K562 (cell line): ENCODE results near the gene DLST. TPM values are rescaled to one million over a fixed set of nuclear protein-coding genes. Genes with fewer than 3 reads are reported as not detected.

Experiments
- ATAC-seq: fragments of 200-7000 bp; cut with Tn5 transposase; 3 replicates; pipeline ENCODE4 v1.9.1; 2020; ENCODE audit warnings: moderate library complexity
- BruUV-seq: library from RNA; stranded (reverse); fragments of 400-500 nt; replicated peaks from 2 replicates; lab custom pipeline; 2021; lab: Mats Ljungman, UMichigan
- CTCF ChIA-PET: fragments of 300-600 bp; formaldehyde crosslinking; extraction: SDS; loops from one replicate; lab custom pipeline; 2021; ENCODE audit warnings: low intra/inter-chr PET ratio; lab: Yijun Ruan, JAX
- POLR2A ChIA-PET: fragments of 300-600, 350-650 bp; sonication (Branson Sonifier 250); formaldehyde crosslinking; extraction: SDS; loops from one replicate; lab custom pipeline; 2021; ENCODE audit warnings: antibody characterized with exemption, inconsistent platforms; lab: Yijun Ruan, JAX
- DNase-seq, 4 experiments: peaks; one replicate each; pipeline versions ENCODE4 v3.0.0 to v3.0.0-alpha.2; 2011 to 2018; ENCODE audit warnings: low spot score in 3 of 4, mixed read lengths in 3 of 4; ENCODE audit errors: extremely low read depth in 1 of 4
- FAIRE-seq: peaks from 2 replicates; lab custom pipeline; 2011; peaks lifted over from hg19 to GRCh38; lab: Jason Lieb, UNC
- H2AFZ ChIP-seq: 2 replicates; pipeline ENCODE4 v1.6.0; 2011; ENCODE audit warnings: low read depth, low read length, control low read depth, inconsistent platforms
- H3K27ac ChIP-seq: fragments of 200-600 bp; 3 replicates; pipeline ENCODE4 v1.8.0; 2011; ENCODE audit warnings: low read depth, mild to moderate bottlenecking, control low read depth, inconsistent platforms, low read length, moderate library complexity, mixed read lengths; ENCODE audit errors: extremely low read depth
- H3K27me3 ChIP-seq, 2 experiments: fragments of 300-600 bp in 1 of 2; 2 replicates in 1 of 2; 3 replicates in 1 of 2; pipeline versions ENCODE4 v1.6.0 to v1.8.0; 2011; ENCODE audit warnings: inconsistent platforms in 2 of 2, low read length in 2 of 2, mild to moderate bottlenecking in 1 of 2, mixed read lengths in 1 of 2, moderate library complexity in 1 of 2; ENCODE audit not compliant: control insufficient read depth in 2 of 2, insufficient read depth in 2 of 2
- H3K36me3 ChIP-seq: fragments of 300-600 bp; 3 replicates; pipeline ENCODE4 v1.8.0; 2011; ENCODE audit warnings: mild to moderate bottlenecking, low read length, inconsistent platforms; ENCODE audit not compliant: control insufficient read depth, insufficient read depth
- H3K4me1 ChIP-seq, 2 experiments: fragments of 200-600 bp in 1 of 2; replicated peaks in 1 of 2; 2 replicates in 1 of 2; 3 replicates in 1 of 2; pipeline versions ENCODE4 v1.5.1 to v1.8.0; 2011; ENCODE audit warnings: inconsistent platforms in 2 of 2, low read length in 2 of 2, mild to moderate bottlenecking in 1 of 2, mixed read lengths in 1 of 2, moderate library complexity in 1 of 2; ENCODE audit not compliant: control insufficient read depth in 2 of 2, insufficient read depth in 2 of 2
- H3K4me2 ChIP-seq: 2 replicates; pipeline ENCODE4 v1.6.1; 2011; ENCODE audit warnings: low read length, control low read depth, inconsistent platforms, mixed read lengths; ENCODE audit not compliant: insufficient read depth
- H3K4me3 ChIP-seq: fragments of 200-600 bp; sonication (generic), shearing (Covaris generic); 2 replicates; pipeline ENCODE4 v1.5.1; 2016; ENCODE audit warnings: control low read depth, inconsistent platforms
- H3K79me2 ChIP-seq: fragments of 200-600 bp; 3 replicates; pipeline ENCODE4 v1.8.0; 2011; ENCODE audit warnings: low read length, inconsistent platforms; ENCODE audit not compliant: control insufficient read depth, insufficient read depth
- H3K9ac ChIP-seq, 2 experiments: 2 replicates each; pipeline versions ENCODE4 v1.6.0 to v1.6.1; 2011; ENCODE audit warnings: low read depth in 2 of 2, low read length in 2 of 2, control low read depth in 1 of 2, inconsistent platforms in 1 of 2, mild to moderate bottlenecking in 1 of 2, mixed read lengths in 1 of 2; ENCODE audit not compliant: insufficient read depth in 1 of 2
- H3K9me1 ChIP-seq: one replicate; pipeline ENCODE4 v1.6.0; 2011; ENCODE audit warnings: inconsistent platforms, mild to moderate bottlenecking, low read length, moderate library complexity; ENCODE audit not compliant: control insufficient read depth, insufficient read depth
- H3K9me3 ChIP-seq: replicated peaks from 2 replicates; pipeline ENCODE4 v1.5.1; 2011; ENCODE audit warnings: low read depth, low read length, inconsistent platforms; ENCODE audit not compliant: control insufficient read depth, insufficient read depth
- H4K20me1 ChIP-seq: replicated peaks from 2 replicates; pipeline ENCODE4 v1.6.1; 2011; ENCODE audit warnings: low read length, inconsistent platforms, mixed read lengths; ENCODE audit not compliant: control insufficient read depth, insufficient read depth
- CHD2 ChIP-seq: IDR thresholded peaks from 2 replicates; pipeline ENCODE4 v1.6.1; 2011; ENCODE audit warnings: low read depth, low read length
- DDX20 ChIP-seq: fragments of 450-650 bp; IDR thresholded peaks from 2 replicates; pipeline ENCODE4 v1.6.1; 2016; ENCODE audit warnings: missing genetic modification characterization, low read depth, mild to moderate bottlenecking, missing compliant biosample characterization, moderate library complexity
- ELF1 ChIP-seq: fragments of 200-800 bp; sonication (Bioruptor generic); IDR thresholded peaks from 2 replicates; pipeline ENCODE4 v1.6.1; 2016; ENCODE audit warnings: missing genetic modification characterization, missing compliant biosample characterization
- ETV6 ChIP-seq, 3 experiments: fragments of 150-350 bp in 1 of 3; sonication (generic) in 1 of 3; formaldehyde crosslinking in 1 of 3; IDR thresholded peaks; 2 replicates each; pipeline versions ENCODE4 v1.6.1 to v1.8.0; 2014 to 2022; ENCODE audit warnings: borderline replicate concordance in 2 of 3, low read depth in 2 of 3, antibody characterized with exemption in 1 of 3, low read length in 1 of 3, mild to moderate bottlenecking in 1 of 3, missing genetic modification reagents in 1 of 3
- EZH2 ChIP-seq: IDR thresholded peaks from 2 replicates; pipeline ENCODE4 v1.6.1; 2012; ENCODE audit warnings: low read depth, mild to moderate bottlenecking, inconsistent platforms, low read length, borderline replicate concordance
- FOXJ3 ChIP-seq: sonication (generic); formaldehyde crosslinking; IDR thresholded peaks from 2 replicates; pipeline ENCODE4 v1.4.0; 2020; ENCODE audit warnings: mild to moderate bottlenecking, missing genetic modification reagents
- GTF2A2 ChIP-seq: IDR thresholded peaks from 2 replicates; pipeline ENCODE4 v1.6.1; 2016; ENCODE audit warnings: mild to moderate bottlenecking, missing genetic modification characterization, missing compliant biosample characterization
- KDM4B ChIP-seq, 2 experiments: fragments of 450-650 bp in 1 of 2; sonication (generic) in 1 of 2; IDR thresholded peaks; 2 replicates each; pipeline ENCODE4 v1.6.1; 2016 to 2017; ENCODE audit warnings: borderline replicate concordance in 2 of 2, antibody characterized with exemption in 1 of 2, low read depth in 1 of 2, mild to moderate bottlenecking in 1 of 2
- RBM17 ChIP-seq: fragments of 200-400 bp; formaldehyde crosslinking; IDR thresholded peaks from 2 replicates; pipeline ENCODE4 v1.6.1; 2017; ENCODE audit warnings: low read depth, mild to moderate bottlenecking, low read length, borderline replicate concordance
- SAFB2 ChIP-seq: fragments of 200-400 bp; formaldehyde crosslinking; IDR thresholded peaks from 2 replicates; pipeline ENCODE4 v1.6.1; 2018; ENCODE audit warnings: borderline replicate concordance, low read length, low read depth, moderate library complexity; ENCODE audit not compliant: severe bottlenecking
- TAF1 ChIP-seq: IDR thresholded peaks from 2 replicates; pipeline ENCODE4 v1.6.1; 2011; ENCODE audit warnings: mild to moderate bottlenecking, low read length, moderate library complexity; ENCODE audit not compliant: insufficient read depth, control insufficient read depth, severe bottlenecking; ENCODE audit errors: extremely low read depth
- TAF9B ChIP-seq: fragments of 450-650 bp; IDR thresholded peaks from 2 replicates; pipeline ENCODE4 v1.6.1; 2018; ENCODE audit warnings: mild to moderate bottlenecking; ENCODE audit not compliant: partially characterized antibody
- TFAM ChIP-seq: fragments of 250-450 bp; sonication (Bioruptor Pico); conservative IDR thresholded peaks from 2 replicates; pipeline ENCODE4 v1.5.0; 2021; ENCODE audit warnings: mild to moderate bottlenecking, moderate library complexity
- WHSC1 ChIP-seq: IDR thresholded peaks from one replicate; pipeline ENCODE4 v1.6.1; 2012; ENCODE audit warnings: low read length, control low read depth, inconsistent platforms
- ZFP36 ChIP-seq: fragments of 150-350 bp; IDR thresholded peaks from 2 replicates; pipeline ENCODE4 v1.6.1; 2018; ENCODE audit warnings: low read length, low read depth; ENCODE audit not compliant: partially characterized antibody
- ZNF3 ChIP-seq: fragments of 250-450 bp; sonication (Bioruptor Pico); IDR thresholded peaks from 2 replicates; pipeline ENCODE4 v1.5.0; 2021; ENCODE audit warnings: mild to moderate bottlenecking, moderate library complexity
- ZNF431 ChIP-seq: sonication (generic); formaldehyde crosslinking; IDR thresholded peaks from 2 replicates; pipeline ENCODE4 v1.8.0; 2022; ENCODE audit warnings: mild to moderate bottlenecking, missing genetic modification reagents
- WGBS: fragments of 100-300 bp; shearing (Covaris generic); methylation state at CpG from one replicate; pipeline ENCODE4 v1.1.6; 2016; ENCODE audit warnings: low coverage, mixed read lengths; ENCODE audit not compliant: insufficient coverage; ENCODE audit errors: missing lambda C conversion rate; 5-methylcytosine and 5-hydroxymethylcytosine counted together
- in situ Hi-C: fragments of 300-500 bp; cut with MboI; formaldehyde crosslinking; loops from 4 replicates; pipeline ENCODE4 v1.15.0; 2018; ENCODE audit warnings: inconsistent platforms, mixed read lengths
- intact Hi-C: fragments of 100-400 bp; cut with micrococcal nuclease; formaldehyde crosslinking; loops from 2 replicates; pipeline ENCODE4 v1.14.2; 2022
- polyA plus RNA-seq, 8 experiments: library from polyadenylated mRNA; depleted of rRNA in 4 of 8; stranded (reverse) in 5 of 8; unstranded in 3 of 8; fragments of >200 nt; fragmentation: Nextera tagmentation in 2 of 8; fragmentation: Illumina TruSeq in 1 of 8; extraction: Ambion mirVana in 2 of 8; extraction: Trizol in 1 of 8; gene quantifications; 2 replicates each; pipeline versions ENCODE4 v1.2.1 to v1.2.3, GENCODE V29; 2011 to 2014; ENCODE audit warnings: inconsistent platforms in 1 of 8, missing spikeins in 1 of 8
- total RNA-seq, 7 experiments: library from RNA; depleted of rRNA in 6 of 7; stranded (reverse); fragments of >200 nt in 6 of 7; fragmentation: Illumina TruSeq in 2 of 7; extraction: Trizol in 2 of 7; gene quantifications; 2 replicates each; pipeline versions ENCODE4 v1.2.1 to v1.2.3, GENCODE V29; 2011 to 2021; ENCODE audit warnings: low replicate concordance in 1 of 7
- TF ChIP-seq, protein P1 (sequence below): fragments of 450-650 bp; formaldehyde crosslinking; IDR thresholded peaks from 2 replicates; pipeline ENCODE4 v1.4.0; 2020; ENCODE audit warnings: mild to moderate bottlenecking

Gene DLST
- total and polyA plus RNA-seq, 9 of the 15 experiments (the other 6 are each of a cell fraction or from before 2014, with no cell fraction given) = 3.0 to 73.7 (median 45.4) TPM

DNA sequence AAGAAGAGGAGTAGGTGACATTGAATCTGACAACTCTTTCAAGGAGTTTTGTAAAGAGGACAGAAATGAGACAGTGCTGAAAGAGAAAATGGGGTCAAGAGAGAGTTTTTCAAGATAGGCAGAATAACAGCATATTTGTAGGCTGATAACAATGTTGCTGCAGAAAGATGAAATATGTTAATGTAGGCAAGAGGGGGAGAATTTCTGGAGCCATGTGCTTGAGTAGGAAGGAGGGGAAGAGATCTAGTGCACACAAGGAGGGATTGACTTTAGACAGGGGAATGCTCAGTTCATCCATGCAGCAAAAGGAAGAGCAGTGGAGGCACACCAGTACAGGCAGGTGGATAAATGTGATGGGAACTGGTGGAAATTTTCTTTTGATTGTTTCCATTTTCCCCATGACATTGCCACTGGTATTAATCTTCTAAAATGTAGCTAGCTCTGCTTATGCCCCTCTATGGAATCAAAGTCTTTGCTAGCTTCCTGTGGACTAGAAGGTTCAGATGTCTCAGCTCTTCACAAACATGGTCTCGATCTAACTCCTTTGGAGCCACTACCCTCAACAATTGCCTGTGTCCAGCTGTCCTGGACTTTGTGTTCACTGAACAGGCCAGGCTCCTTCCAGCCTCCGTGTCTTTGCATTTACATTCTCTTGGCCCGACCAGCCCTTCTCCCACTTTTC is 14.9 kb upstream of the DLST start:
- DNase-seq (no peak), FAIRE-seq (no peak), ATAC-seq (no peak)
- Histone ChIP-seq H3K27ac (no peak overlapping the region), H3K4me2 (no peak overlapping the region), H3K4me3 (no peak overlapping the region), H3K27me3 (no peaks in the 10 kb centered on the region), H3K4me1 (no peaks in the 10 kb centered on the region; a peak in 1 of 5 replicates), H3K79me2 (no peaks in the 10 kb centered on the region), H3K9me1 (no peaks in the 10 kb centered on the region), H3K9me3 (no peaks in the 10 kb centered on the region), H4K20me1 (no peaks in the 10 kb centered on the region), H2AFZ (0 out of 2 replicates have a peak overlapping the region, but pooled peaks have one; percentile 1), H3K9ac (no peak overlapping the region), H3K36me3 (no peaks in the 10 kb centered on the region)
- 27% methylated on average over 3 of the region's 3 CpGs for WGBS
- BruUV-seq = no TSS peak
- TF ChIP-seq CHD2 = no peak
- no peak for TF ChIP-seq KDM4B (IDR thresholded peaks at IDR 0.05; ENCODE audit: borderline replicate concordance in 2 of 2, low read depth in 1 of 2)
- TF ChIP-seq, protein P1, sequence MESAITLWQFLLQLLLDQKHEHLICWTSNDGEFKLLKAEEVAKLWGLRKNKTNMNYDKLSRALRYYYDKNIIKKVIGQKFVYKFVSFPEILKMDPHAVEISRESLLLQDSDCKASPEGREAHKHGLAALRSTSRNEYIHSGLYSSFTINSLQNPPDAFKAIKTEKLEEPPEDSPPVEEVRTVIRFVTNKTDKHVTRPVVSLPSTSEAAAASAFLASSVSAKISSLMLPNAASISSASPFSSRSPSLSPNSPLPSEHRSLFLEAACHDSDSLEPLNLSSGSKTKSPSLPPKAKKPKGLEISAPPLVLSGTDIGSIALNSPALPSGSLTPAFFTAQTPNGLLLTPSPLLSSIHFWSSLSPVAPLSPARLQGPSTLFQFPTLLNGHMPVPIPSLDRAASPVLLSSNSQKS = no peak
- TF ChIP-seq ELF1 (tag) = no peak
- TF ChIP-seq EZH2 = no peak
- no peak for TF ChIP-seq RBM17
- no peak for TF ChIP-seq ZNF3 (CRISPR knock-in tag)
- no peak for TF ChIP-seq SAFB2
- no peak for TF ChIP-seq ZNF431 (CRISPR knock-in tag)
- TF ChIP-seq ZFP36 = no peak
- no peak for TF ChIP-seq DDX20 (tag)
- no peak for TF ChIP-seq TAF1
- TF ChIP-seq ETV6 (IDR thresholded peaks at IDR 0.05; ENCODE audit: borderline replicate concordance in 1 of 2, low read depth in 2 of 2, low read length in 1 of 2) = no peak
- no peak for TF ChIP-seq ETV6 (CRISPR knock-in tag; IDR thresholded peaks at IDR 0.05; ENCODE audit: borderline replicate concordance)
- TF ChIP-seq WHSC1 = no peak
- TF ChIP-seq TFAM = no peak
- no peak for TF ChIP-seq TAF9B
- no peak for TF ChIP-seq FOXJ3 (CRISPR knock-in tag)
- no peak for TF ChIP-seq GTF2A2 (tag)
- in situ Hi-C loops = loop anchor here (10.0 kb wide), 1 partner anchor 438 kb away; no protein-coding TSS in a partner anchor
- ChIA-PET POLR2A (interaction anchor here (0.6 to 1.4 kb wide), 4 partner anchors 10 to 38 kb away, joined by 3 to 4 read pairs (median 3); no protein-coding TSS in a partner anchor), CTCF (no interaction called here)
- intact Hi-C loops = no loop called here
